ENCODE measurements around the gene CDK13. TPM values are rescaled to one million over a fixed set of nuclear protein-coding genes. Genes with fewer than 3 reads are reported as not detected.
"Not testable (repeated sequence)": the region's sequence is repeated elsewhere in the genome, so short reads cannot be mapped to it uniquely, and the experiment has no call there.

The CDK13 gene
- total and polyA plus RNA-seq, 2 donors (not counting 3 experiments of a cell fraction or from before 2014, with no cell fraction given), result 24.5 to 56.7 TPM

- peaks cover 0 to 4% of the 10 kb centered on the region in 2 experiments for H3K27me3 ChIP-seq (ENCODE audit: control insufficient read depth in 2 of 2, insufficient read depth in 2 of 2, low read length in 2 of 2)
- no peak overlapping the region for H3K27ac ChIP-seq (ENCODE audit: insufficient read depth, low read depth, low read length)
- TF ChIP-seq MYC (IDR thresholded peaks at IDR 0.05; ENCODE audit: low read depth, low read length) (no peak), POLR2A (IDR thresholded peaks at IDR 0.05; ENCODE audit: low read depth, low read length) (no peak), CTCF (IDR thresholded peaks at IDR 0.05; ENCODE audit: extremely low read depth in 1 of 2, insufficient read depth in 1 of 2, low read depth in 1 of 2, low read length in 2 of 2) (no peak), MAX (IDR thresholded peaks at IDR 0.05; ENCODE audit: insufficient read depth, insufficient read length) (no peak), POLR2AphosphoS5 (IDR thresholded peaks at IDR 0.05; ENCODE audit: insufficient read depth, low read depth, low read length) (no peak), JUN (IDR thresholded peaks at IDR 0.05; ENCODE audit: borderline replicate concordance, insufficient read depth, insufficient read length, low read depth) (no peak), GATA2 (IDR thresholded peaks at IDR 0.05; ENCODE audit: insufficient read depth, insufficient read length, low read depth, low read length) (no peak), EZH2 (IDR thresholded peaks at IDR 0.05; ENCODE audit: borderline replicate concordance, low read depth, low read length, severe bottlenecking) (no peak)
- no peak for FAIRE-seq
- H3K4me3 ChIP-seq (replicated peaks in 1 of 3; ENCODE audit: insufficient read depth in 1 of 3, low read depth in 1 of 3, low read length in 3 of 3), result no peak overlapping the region
- ChIA-PET CTCF (interaction anchor here (1.9 kb wide), 1 partner anchor 15 kb away, joined by 8 read pairs; no protein-coding TSS in a partner anchor), POLR2A (no interaction called here)
- no peaks in the 10 kb centered on the region for H4K20me1 ChIP-seq (replicated peaks; ENCODE audit: control insufficient read depth, extremely low read depth, insufficient read depth, low read length)
- H3K4me2 ChIP-seq (ENCODE audit: insufficient read depth, low read length), result no peak overlapping the region
- no peaks in the 10 kb centered on the region for H3K9me1 ChIP-seq (replicated peaks; ENCODE audit: control insufficient read depth, extremely low read depth, insufficient read depth, low read length)
- no peak overlapping the region for H3K9ac ChIP-seq (replicated peaks; ENCODE audit: extremely low read depth, insufficient read depth, low read length)
- intact Hi-C loops (cut with micrococcal nuclease) (no loop called here), dilution Hi-C loops (cut with MboI; ENCODE audit: extremely low pct_ligation_motif_present, low sequenced_read_pairs) (no loop called here)
- no TSS peak for BruUV-seq (replicated peaks)
- H3K79me2 ChIP-seq (ENCODE audit: control insufficient read depth, insufficient read depth, low read length), result no peaks in the 10 kb centered on the region
- no peak for DNase-seq (ENCODE audit: low read depth, low spot score)
- H3K36me3 ChIP-seq (ENCODE audit: control insufficient read depth in 2 of 2, extremely low read depth in 1 of 2, insufficient read depth in 2 of 2, low read length in 2 of 2), result no peaks in the 10 kb centered on the region
- H3K9me3 ChIP-seq (replicated peaks; ENCODE audit: control insufficient read depth, insufficient read depth, low read length), result no peaks in the 10 kb centered on the region
- no peak overlapping the region for H2AFZ ChIP-seq (ENCODE audit: low read depth, low read length)
- H3K4me1 ChIP-seq (ENCODE audit: control insufficient read depth, extremely low read depth, insufficient read depth, low read length), result no peaks in the 10 kb centered on the region
Observed at GRCh38 chr7:39911167-39911566, 38.9 kb upstream of the CDK13 start.

- dilution Hi-C loops (cut with MboI; ENCODE audit: extremely low pct_ligation_motif_present, low sequenced_read_pairs); H3K4me2 ChIP-seq (ENCODE audit: insufficient read depth, low read length); H3K27ac ChIP-seq (ENCODE audit: insufficient read depth, low read depth, low read length); H2AFZ ChIP-seq (ENCODE audit: low read depth, low read length); H3K9me3 ChIP-seq (replicated peaks; ENCODE audit: control insufficient read depth, insufficient read depth, low read length); H3K4me3 ChIP-seq (replicated peaks in 1 of 3; ENCODE audit: insufficient read depth in 1 of 3, low read depth in 1 of 3, low read length in 3 of 3); BruUV-seq (replicated peaks); H3K79me2 ChIP-seq (ENCODE audit: control insufficient read depth, insufficient read depth, low read length); H3K27me3 ChIP-seq (ENCODE audit: control insufficient read depth in 2 of 2, insufficient read depth in 2 of 2, low read length in 2 of 2); DNase-seq (ENCODE audit: low read depth, low spot score); H3K4me1 ChIP-seq (ENCODE audit: control insufficient read depth, extremely low read depth, insufficient read depth, low read length); intact Hi-C loops (cut with micrococcal nuclease); H3K9ac ChIP-seq (replicated peaks; ENCODE audit: extremely low read depth, insufficient read depth, low read length); H4K20me1 ChIP-seq (replicated peaks; ENCODE audit: control insufficient read depth, extremely low read depth, insufficient read depth, low read length); H3K36me3 ChIP-seq (ENCODE audit: control insufficient read depth in 2 of 2, extremely low read depth in 1 of 2, insufficient read depth in 2 of 2, low read length in 2 of 2); POLR2A ChIA-PET; H3K9me1 ChIP-seq (replicated peaks; ENCODE audit: control insufficient read depth, extremely low read depth, insufficient read depth, low read length); FAIRE-seq: not testable (repeated sequence)
- CTCF ChIA-PET, result interaction anchor here (2.6 kb wide), 1 partner anchor 20 kb away, joined by 16 read pairs; no protein-coding TSS in a partner anchor
Observed at GRCh38 chr7:39915847-39916246, 34.2 kb upstream of the CDK13 start.
